K562 (cell line): ENCODE measurements around the gene RABGAP1L. TPM values are rescaled to one million over a fixed set of nuclear protein-coding genes. Genes with fewer than 3 reads are reported as not detected.

ENCODE experiments used
- ATAC-seq: fragments of 200-7000 bp; cut with Tn5 transposase; 3 replicates; pipeline ENCODE4 v1.9.1; 2020; ENCODE audit warnings: moderate library complexity
- BruUV-seq: library from RNA; stranded (reverse); fragments of 400-500 nt; replicated peaks from 2 replicates; lab custom pipeline; 2021; lab: Mats Ljungman, UMichigan
- CTCF ChIA-PET: fragments of 300-600 bp; formaldehyde crosslinking; extraction: SDS; loops from one replicate; lab custom pipeline; 2021; ENCODE audit warnings: low intra/inter-chr PET ratio; lab: Yijun Ruan, JAX
- POLR2A ChIA-PET: fragments of 300-600, 350-650 bp; sonication (Branson Sonifier 250); formaldehyde crosslinking; extraction: SDS; loops from one replicate; lab custom pipeline; 2021; ENCODE audit warnings: antibody characterized with exemption, inconsistent platforms; lab: Yijun Ruan, JAX
- DNase-seq, 4 experiments: peaks; one replicate each; pipeline versions ENCODE4 v3.0.0 to v3.0.0-alpha.2; 2011 to 2018; ENCODE audit warnings: low spot score in 3 of 4, mixed read lengths in 3 of 4; ENCODE audit errors: extremely low read depth in 1 of 4
- FAIRE-seq: peaks from 2 replicates; lab custom pipeline; 2011; peaks lifted over from hg19 to GRCh38; lab: Jason Lieb, UNC
- H2AFZ ChIP-seq: 2 replicates; pipeline ENCODE4 v1.6.0; 2011; ENCODE audit warnings: low read depth, low read length, control low read depth, inconsistent platforms
- H3K27ac ChIP-seq: fragments of 200-600 bp; 3 replicates; pipeline ENCODE4 v1.8.0; 2011; ENCODE audit warnings: low read depth, mild to moderate bottlenecking, control low read depth, inconsistent platforms, low read length, moderate library complexity, mixed read lengths; ENCODE audit errors: extremely low read depth
- H3K27me3 ChIP-seq, 2 experiments: fragments of 300-600 bp in 1 of 2; 2 replicates in 1 of 2; 3 replicates in 1 of 2; pipeline versions ENCODE4 v1.6.0 to v1.8.0; 2011; ENCODE audit warnings: inconsistent platforms in 2 of 2, low read length in 2 of 2, mild to moderate bottlenecking in 1 of 2, mixed read lengths in 1 of 2, moderate library complexity in 1 of 2; ENCODE audit not compliant: control insufficient read depth in 2 of 2, insufficient read depth in 2 of 2
- H3K36me3 ChIP-seq: fragments of 300-600 bp; 3 replicates; pipeline ENCODE4 v1.8.0; 2011; ENCODE audit warnings: mild to moderate bottlenecking, low read length, inconsistent platforms; ENCODE audit not compliant: control insufficient read depth, insufficient read depth
- H3K4me1 ChIP-seq, 2 experiments: fragments of 200-600 bp in 1 of 2; replicated peaks in 1 of 2; 2 replicates in 1 of 2; 3 replicates in 1 of 2; pipeline versions ENCODE4 v1.5.1 to v1.8.0; 2011; ENCODE audit warnings: inconsistent platforms in 2 of 2, low read length in 2 of 2, mild to moderate bottlenecking in 1 of 2, mixed read lengths in 1 of 2, moderate library complexity in 1 of 2; ENCODE audit not compliant: control insufficient read depth in 2 of 2, insufficient read depth in 2 of 2
- H3K4me2 ChIP-seq: 2 replicates; pipeline ENCODE4 v1.6.1; 2011; ENCODE audit warnings: low read length, control low read depth, inconsistent platforms, mixed read lengths; ENCODE audit not compliant: insufficient read depth
- H3K4me3 ChIP-seq: fragments of 200-600 bp; sonication (generic), shearing (Covaris generic); 2 replicates; pipeline ENCODE4 v1.5.1; 2016; ENCODE audit warnings: control low read depth, inconsistent platforms
- H3K79me2 ChIP-seq: fragments of 200-600 bp; 3 replicates; pipeline ENCODE4 v1.8.0; 2011; ENCODE audit warnings: low read length, inconsistent platforms; ENCODE audit not compliant: control insufficient read depth, insufficient read depth
- H3K9ac ChIP-seq, 2 experiments: 2 replicates each; pipeline versions ENCODE4 v1.6.0 to v1.6.1; 2011; ENCODE audit warnings: low read depth in 2 of 2, low read length in 2 of 2, control low read depth in 1 of 2, inconsistent platforms in 1 of 2, mild to moderate bottlenecking in 1 of 2, mixed read lengths in 1 of 2; ENCODE audit not compliant: insufficient read depth in 1 of 2
- H3K9me1 ChIP-seq: one replicate; pipeline ENCODE4 v1.6.0; 2011; ENCODE audit warnings: inconsistent platforms, mild to moderate bottlenecking, low read length, moderate library complexity; ENCODE audit not compliant: control insufficient read depth, insufficient read depth
- H3K9me3 ChIP-seq: replicated peaks from 2 replicates; pipeline ENCODE4 v1.5.1; 2011; ENCODE audit warnings: low read depth, low read length, inconsistent platforms; ENCODE audit not compliant: control insufficient read depth, insufficient read depth
- H4K20me1 ChIP-seq: replicated peaks from 2 replicates; pipeline ENCODE4 v1.6.1; 2011; ENCODE audit warnings: low read length, inconsistent platforms, mixed read lengths; ENCODE audit not compliant: control insufficient read depth, insufficient read depth
- JUNB ChIP-seq: fragments of 450-650 bp; formaldehyde crosslinking; conservative IDR thresholded peaks from 2 replicates; pipeline ENCODE4 v1.4.0; 2020; ENCODE audit warnings: mild to moderate bottlenecking
- KLF10 ChIP-seq: fragments of 250-450 bp; sonication (Bioruptor Pico); IDR thresholded peaks from 2 replicates; pipeline ENCODE4 v1.6.1; 2021; ENCODE audit warnings: matching md5 sums
- POU5F1 ChIP-seq: fragments of 150-350 bp; IDR thresholded peaks from 2 replicates; pipeline ENCODE4 v1.6.1; 2014; ENCODE audit warnings: borderline replicate concordance, low read length, low read depth, mild to moderate bottlenecking; ENCODE audit not compliant: partially characterized antibody
- PRMT5 ChIP-seq: sonication (generic); formaldehyde crosslinking; IDR thresholded peaks from 2 replicates; pipeline ENCODE4 v1.5.0; 2020; ENCODE audit warnings: missing genetic modification reagents
- RBM25 ChIP-seq: fragments of 200-400 bp; formaldehyde crosslinking; IDR thresholded peaks from 2 replicates; pipeline ENCODE4 v1.6.1; 2018; ENCODE audit warnings: low read length, low read depth, moderate library complexity; ENCODE audit not compliant: severe bottlenecking
- TBL1XR1 ChIP-seq, 2 experiments: IDR thresholded peaks; 2 replicates each; pipeline ENCODE4 v1.6.1; 2012; ENCODE audit warnings: improper control_type of control experiment in 2 of 2, low read length in 2 of 2, mild to moderate bottlenecking in 1 of 2
- TFAM ChIP-seq: fragments of 250-450 bp; sonication (Bioruptor Pico); conservative IDR thresholded peaks from 2 replicates; pipeline ENCODE4 v1.5.0; 2021; ENCODE audit warnings: mild to moderate bottlenecking, moderate library complexity
- ZNF121 ChIP-seq: sonication (generic); formaldehyde crosslinking; conservative IDR thresholded peaks from 2 replicates; pipeline ENCODE4 v1.8.0; 2022; ENCODE audit warnings: missing genetic modification reagents
- ZNF551 ChIP-seq: fragments of 250-450 bp; sonication (Bioruptor Pico); IDR thresholded peaks from 2 replicates; pipeline ENCODE4 v1.5.0; 2021; ENCODE audit warnings: mild to moderate bottlenecking, moderate library complexity
- WGBS: fragments of 100-300 bp; shearing (Covaris generic); methylation state at CpG from one replicate; pipeline ENCODE4 v1.1.6; 2016; ENCODE audit warnings: low coverage, mixed read lengths; ENCODE audit not compliant: insufficient coverage; ENCODE audit errors: missing lambda C conversion rate; 5-methylcytosine and 5-hydroxymethylcytosine counted together
- in situ Hi-C: fragments of 300-500 bp; cut with MboI; formaldehyde crosslinking; loops from 4 replicates; pipeline ENCODE4 v1.15.0; 2018; ENCODE audit warnings: inconsistent platforms, mixed read lengths
- intact Hi-C: fragments of 100-400 bp; cut with micrococcal nuclease; formaldehyde crosslinking; loops from 2 replicates; pipeline ENCODE4 v1.14.2; 2022
- polyA plus RNA-seq, 8 experiments: library from polyadenylated mRNA; depleted of rRNA in 4 of 8; stranded (reverse) in 5 of 8; unstranded in 3 of 8; fragments of >200 nt; fragmentation: Nextera tagmentation in 2 of 8; fragmentation: Illumina TruSeq in 1 of 8; extraction: Ambion mirVana in 2 of 8; extraction: Trizol in 1 of 8; gene quantifications; 2 replicates each; pipeline versions ENCODE4 v1.2.1 to v1.2.3, GENCODE V29; 2011 to 2014; ENCODE audit warnings: inconsistent platforms in 1 of 8, missing spikeins in 1 of 8
- total RNA-seq, 7 experiments: library from RNA; depleted of rRNA in 6 of 7; stranded (reverse); fragments of >200 nt in 6 of 7; fragmentation: Illumina TruSeq in 2 of 7; extraction: Trizol in 2 of 7; gene quantifications; 2 replicates each; pipeline versions ENCODE4 v1.2.1 to v1.2.3, GENCODE V29; 2011 to 2021; ENCODE audit warnings: low replicate concordance in 1 of 7
- TF ChIP-seq, protein P1 (sequence below): sonication (generic); formaldehyde crosslinking; IDR thresholded peaks from 2 replicates; pipeline ENCODE4 v1.8.1; 2023; ENCODE audit warnings: mild to moderate bottlenecking, missing genetic modification reagents
- TF ChIP-seq, protein P2 (sequence below): sonication (generic); formaldehyde crosslinking; IDR thresholded peaks from 2 replicates; pipeline ENCODE4 v1.8.0; 2022; ENCODE audit warnings: missing genetic modification reagents, mild to moderate bottlenecking, borderline replicate concordance

The RABGAP1L gene
- total and polyA plus RNA-seq, 9 of the 15 experiments (the other 6 are each of a cell fraction or from before 2014, with no cell fraction given) = 16.5 to 44.9 (median 26.7) TPM

DNA sequence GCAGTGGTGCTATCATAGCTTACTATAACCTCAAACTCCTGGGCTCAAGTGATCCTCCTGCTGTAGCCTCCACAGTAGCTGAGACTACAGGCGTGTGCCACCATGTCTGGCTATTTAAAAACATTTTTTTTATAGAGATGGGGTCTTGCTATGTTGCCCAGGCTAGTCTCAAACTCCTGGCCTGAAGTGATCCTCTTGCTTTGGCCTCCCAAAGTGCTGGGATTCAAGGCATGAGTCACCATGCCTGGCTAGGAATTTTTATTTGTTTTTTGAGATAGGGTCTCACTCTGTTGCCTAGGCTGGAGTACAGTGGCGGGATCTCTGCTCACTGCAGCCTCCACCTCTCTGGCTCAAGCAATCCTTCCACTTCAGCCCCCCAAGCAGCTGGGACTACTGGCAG lies 8.8 kb upstream of the RABGAP1L start:
- Histone ChIP-seq H4K20me1 (no peaks in the 10 kb centered on the region), H3K27ac (no peak overlapping the region), H3K79me2 (no peaks in the 10 kb centered on the region), H3K9me1 (no peaks in the 10 kb centered on the region), H2AFZ (no peak overlapping the region), H3K4me2 (no peak overlapping the region), H3K27me3 (no peaks in the 10 kb centered on the region), H3K9ac (no peak overlapping the region), H3K9me3 (0 out of 2 replicates have a peak, but pooled peaks cover 2% of the 10 kb centered on the region), H3K36me3 (no peaks in the 10 kb centered on the region), H3K4me1 (peaks cover 8 to 13% of the 10 kb centered on the region in 2 experiments; a peak in 3 of 5 replicates), H3K4me3 (no peak overlapping the region)
- ChIA-PET POLR2A (interaction anchor here (0.6 to 1.2 kb wide), 4 partner anchors 9 to 55 kb away, joined by 3 to 6 read pairs (median 3); partner anchors contain the start of gene RABGAP1L), CTCF (no interaction called here)
- FAIRE-seq = no peak
- in situ Hi-C loops = no loop called here
- WGBS = 69% methylated on average over 2 of the region's 2 CpGs
- BruUV-seq = no TSS peak
- no peak for ATAC-seq
- peak; percentile 95 for TF ChIP-seq ZNF121 (CRISPR knock-in tag)
- TF ChIP-seq, protein P1, sequence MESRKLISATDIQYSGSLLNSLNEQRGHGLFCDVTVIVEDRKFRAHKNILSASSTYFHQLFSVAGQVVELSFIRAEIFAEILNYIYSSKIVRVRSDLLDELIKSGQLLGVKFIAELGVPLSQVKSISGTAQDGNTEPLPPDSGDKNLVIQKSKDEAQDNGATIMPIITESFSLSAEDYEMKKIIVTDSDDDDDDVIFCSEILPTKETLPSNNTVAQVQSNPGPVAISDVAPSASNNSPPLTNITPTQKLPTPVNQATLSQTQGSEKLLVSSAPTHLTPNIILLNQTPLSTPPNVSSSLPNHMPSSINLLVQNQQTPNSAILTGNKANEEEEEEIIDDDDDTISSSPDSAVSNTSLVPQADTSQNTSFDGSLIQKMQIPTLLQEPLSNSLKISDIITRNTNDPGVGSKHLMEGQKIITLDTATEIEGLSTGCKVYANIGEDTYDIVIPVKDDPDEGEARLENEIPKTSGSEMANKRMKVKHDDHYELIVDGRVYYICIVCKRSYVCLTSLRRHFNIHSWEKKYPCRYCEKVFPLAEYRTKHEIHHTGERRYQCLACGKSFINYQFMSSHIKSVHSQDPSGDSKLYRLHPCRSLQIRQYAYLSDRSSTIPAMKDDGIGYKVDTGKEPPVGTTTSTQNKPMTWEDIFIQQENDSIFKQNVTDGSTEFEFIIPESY (CRISPR knock-in tag) = peak; percentile 43; the same call in 1 of the 2 replicates
- no peak for TF ChIP-seq ZNF551 (CRISPR knock-in tag)
- TF ChIP-seq TBL1XR1 (IDR thresholded peaks at IDR 0.05; ENCODE audit: low read length in 2 of 2) = no peak
- TF ChIP-seq, protein P2, sequence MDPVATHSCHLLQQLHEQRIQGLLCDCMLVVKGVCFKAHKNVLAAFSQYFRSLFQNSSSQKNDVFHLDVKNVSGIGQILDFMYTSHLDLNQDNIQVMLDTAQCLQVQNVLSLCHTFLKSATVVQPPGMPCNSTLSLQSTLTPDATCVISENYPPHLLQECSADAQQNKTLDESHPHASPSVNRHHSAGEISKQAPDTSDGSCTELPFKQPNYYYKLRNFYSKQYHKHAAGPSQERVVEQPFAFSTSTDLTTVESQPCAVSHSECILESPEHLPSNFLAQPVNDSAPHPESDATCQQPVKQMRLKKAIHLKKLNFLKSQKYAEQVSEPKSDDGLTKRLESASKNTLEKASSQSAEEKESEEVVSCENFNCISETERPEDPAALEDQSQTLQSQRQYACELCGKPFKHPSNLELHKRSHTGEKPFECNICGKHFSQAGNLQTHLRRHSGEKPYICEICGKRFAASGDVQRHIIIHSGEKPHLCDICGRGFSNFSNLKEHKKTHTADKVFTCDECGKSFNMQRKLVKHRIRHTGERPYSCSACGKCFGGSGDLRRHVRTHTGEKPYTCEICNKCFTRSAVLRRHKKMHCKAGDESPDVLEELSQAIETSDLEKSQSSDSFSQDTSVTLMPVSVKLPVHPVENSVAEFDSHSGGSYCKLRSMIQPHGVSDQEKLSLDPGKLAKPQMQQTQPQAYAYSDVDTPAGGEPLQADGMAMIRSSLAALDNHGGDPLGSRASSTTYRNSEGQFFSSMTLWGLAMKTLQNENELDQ (CRISPR knock-in tag) = no peak
- no peak for TF ChIP-seq PRMT5 (CRISPR knock-in tag)
- TF ChIP-seq POU5F1 = no peak
- no peak for TF ChIP-seq KLF10 (CRISPR knock-in tag)
- peak; percentile 40 for TF ChIP-seq RBM25
- TF ChIP-seq TFAM (CRISPR knock-in tag) = no peak
- 0 out of 2 replicates have a peak, but pooled peaks have one; percentile 7 for TF ChIP-seq JUNB (CRISPR knock-in tag)
- intact Hi-C loops = no loop called here
- no peak for DNase-seq
